Dendritic cell treated with granulocyte-macrophage colony-stimulating factor and Interleukin-4, amounts not matched to agents 40 ng/mL and 50 ng/mL, for 4 days (primary cell): ENCODE results near the gene UBE2B.

Experiments used
- H3K27ac Mint-ChIP-seq: one replicate; pipeline ENCODE4 v1.8.0; 2022; ENCODE audit warnings: mild to moderate bottlenecking, mixed read lengths
- H3K27me3 Mint-ChIP-seq: one replicate; pipeline ENCODE4 v1.8.0; 2022; ENCODE audit warnings: mild to moderate bottlenecking, mixed read lengths
- H3K36me3 Mint-ChIP-seq: one replicate; pipeline ENCODE4 v1.8.0; 2022; ENCODE audit warnings: low read depth, mixed read lengths
- H3K4me1 Mint-ChIP-seq: one replicate; pipeline ENCODE4 v1.8.0; 2022; ENCODE audit warnings: low read depth, mixed read lengths
- H3K4me3 Mint-ChIP-seq: one replicate; pipeline ENCODE4 v1.8.0; 2022; ENCODE audit warnings: mild to moderate bottlenecking, moderate library complexity, mixed read lengths
- H3K9me3 Mint-ChIP-seq: one replicate; pipeline ENCODE4 v1.8.0; 2022; ENCODE audit warnings: mixed read lengths
- intact Hi-C: fragments of 100-400 bp; cut with micrococcal nuclease; formaldehyde crosslinking; loops from one replicate; pipeline ENCODE4 v1.15.0; 2022

Gene UBE2B

GRCh38 chr5:134436523-134437339 lies 65.4 kb downstream of the UBE2B start:
- Mint-ChIP-seq H3K4me1 (peaks cover 14% of the 10 kb centered on the region), H3K27ac (peak overlapping the region; percentile 61), H3K36me3 (no peaks in the 10 kb centered on the region), H3K9me3 (no peaks in the 10 kb centered on the region), H3K27me3 (no peaks in the 10 kb centered on the region), H3K4me3 (peak overlapping the region; percentile 39)
- intact Hi-C loops = no loop called here

GRCh38 chr5:134437340-134437846 lies 66.0 kb downstream of the UBE2B start:
- H3K4me1 Mint-ChIP-seq = peaks cover 14% of the 10 kb centered on the region
- no peak overlapping the region for H3K4me3 Mint-ChIP-seq
- H3K36me3 Mint-ChIP-seq = no peaks in the 10 kb centered on the region
- no peaks in the 10 kb centered on the region for H3K9me3 Mint-ChIP-seq
- H3K27ac Mint-ChIP-seq = peak overlapping the region; percentile 61
- no peaks in the 10 kb centered on the region for H3K27me3 Mint-ChIP-seq
- intact Hi-C loops = no loop called here

GRCh38 chr5:134437847-134438581 lies 66.6 kb downstream of the UBE2B start:
- Mint-ChIP-seq H3K4me3 (no peak overlapping the region), H3K27me3 (no peaks in the 10 kb centered on the region), H3K9me3 (no peaks in the 10 kb centered on the region), H3K4me1 (peaks cover 14% of the 10 kb centered on the region), H3K36me3 (no peaks in the 10 kb centered on the region), H3K27ac (no peak overlapping the region)
- intact Hi-C loops = no loop called here

GRCh38 chr5:134438721-134439123 lies 67.4 kb downstream of the UBE2B start:
- no peaks in the 10 kb centered on the region for H3K9me3 Mint-ChIP-seq
- H3K4me1 Mint-ChIP-seq = peaks cover 14% of the 10 kb centered on the region
- H3K36me3 Mint-ChIP-seq = no peaks in the 10 kb centered on the region
- intact Hi-C loops = no loop called here
- no peaks in the 10 kb centered on the region for H3K27me3 Mint-ChIP-seq
- H3K27ac Mint-ChIP-seq = no peak overlapping the region
- H3K4me3 Mint-ChIP-seq = no peak overlapping the region

GRCh38 chr5:134439210-134439654 lies 67.9 kb downstream of the UBE2B start:
- Mint-ChIP-seq H3K4me1 (peaks cover 14% of the 10 kb centered on the region), H3K27me3 (no peaks in the 10 kb centered on the region), H3K27ac (no peak overlapping the region), H3K36me3 (no peaks in the 10 kb centered on the region), H3K9me3 (no peaks in the 10 kb centered on the region), H3K4me3 (no peak overlapping the region)
- intact Hi-C loops = no loop called here

GRCh38 chr5:134440201-134440755 lies 68.9 kb downstream of the UBE2B start:
- intact Hi-C loops = no loop called here
- Mint-ChIP-seq H3K4me3 (no peak overlapping the region), H3K9me3 (no peaks in the 10 kb centered on the region), H3K27me3 (no peaks in the 10 kb centered on the region), H3K36me3 (no peaks in the 10 kb centered on the region), H3K4me1 (peaks cover 14% of the 10 kb centered on the region), H3K27ac (no peak overlapping the region)
